H1 (cell line): Measurements from ENCODE around the gene GPRC5D. TPM values are rescaled to one million over a fixed set of nuclear protein-coding genes. Genes with fewer than 3 reads are reported as not detected.

ENCODE experiments used
- CTCF ChIA-PET: fragments of 300-600 bp; sonication (Branson Sonifier 250); formaldehyde crosslinking; loops from one replicate; lab custom pipeline; 2021; ENCODE audit not compliant: partially characterized antibody; lab: Charles Lee
- POLR2A ChIA-PET: fragments of 300-600 bp; sonication (Branson Sonifier 250); formaldehyde crosslinking; loops from one replicate; lab custom pipeline; 2021; ENCODE audit warnings: inconsistent platforms; ENCODE audit not compliant: partially characterized antibody; lab: Charles Lee
- DNase-seq, 2 experiments: peaks; one replicate each; pipeline versions ENCODE4 v3.0.0 to v3.0.0-alpha.2; 2010 to 2022; ENCODE audit warnings: low spot score in 2 of 2, low read depth in 1 of 2, mixed read lengths in 1 of 2
- FAIRE-seq: peaks from 2 replicates; lab custom pipeline; 2011; peaks lifted over from hg19 to GRCh38; lab: Jason Lieb, UNC
- H2AFZ ChIP-seq: 2 replicates; pipeline ENCODE4 v1.8.1; 2012; ENCODE audit warnings: low read length, inconsistent platforms
- H2AK5ac ChIP-seq: 2 replicates; pipeline ENCODE4 v1.6.1; 2013; ENCODE audit warnings: low read depth, low read length
- H2BK120ac ChIP-seq: replicated peaks from 2 replicates; pipeline ENCODE3; 2013; ENCODE audit warnings: low read depth, low read length, inconsistent platforms
- H2BK12ac ChIP-seq: 2 replicates; pipeline ENCODE4 v1.6.1; 2013; ENCODE audit warnings: low read depth, low read length
- H2BK15ac ChIP-seq: 2 replicates; pipeline ENCODE4 v1.6.1; 2013; ENCODE audit warnings: low read length
- H2BK20ac ChIP-seq: 2 replicates; pipeline ENCODE4 v1.6.1; 2013; ENCODE audit warnings: low read length
- H2BK5ac ChIP-seq: 2 replicates; pipeline ENCODE4 v1.6.1; 2013; ENCODE audit warnings: low read depth, low read length
- H3K14ac ChIP-seq: 2 replicates; pipeline ENCODE4 v1.6.1; 2013; ENCODE audit warnings: inconsistent platforms; ENCODE audit not compliant: insufficient read length
- H3K18ac ChIP-seq: 2 replicates; pipeline ENCODE4 v1.6.1; 2013; ENCODE audit warnings: low read length; ENCODE audit errors: extremely low read depth
- H3K23ac ChIP-seq: 2 replicates; pipeline ENCODE4 v1.6.1; 2013; ENCODE audit warnings: inconsistent platforms; ENCODE audit not compliant: insufficient read length
- H3K23me2 ChIP-seq: 2 replicates; pipeline ENCODE4 v1.6.1; 2013; ENCODE audit warnings: low read depth, low read length
- H3K27ac ChIP-seq: 2 replicates; pipeline ENCODE4 v1.6.1; 2011; ENCODE audit warnings: low read depth, low read length, inconsistent platforms
- H3K27me3 ChIP-seq, 4 experiments: replicated peaks in 1 of 4; 1 replicate in 1 of 4; 2 replicates in 3 of 4; pipeline versions ENCODE4 v1.6.1 to v1.8.1; 2011 to 2013; ENCODE audit warnings: low read length in 3 of 4, mild to moderate bottlenecking in 3 of 4, inconsistent platforms in 2 of 4, mixed read lengths in 2 of 4, moderate library complexity in 1 of 4; ENCODE audit not compliant: control insufficient read depth in 3 of 4, insufficient read depth in 3 of 4; ENCODE audit errors: extremely low read depth in 1 of 4
- H3K36me3 ChIP-seq, 4 experiments: 2 replicates each; pipeline versions ENCODE4 v1.6.1 to v1.8.1; 2011 to 2013; ENCODE audit warnings: mild to moderate bottlenecking in 4 of 4, low read length in 3 of 4, moderate library complexity in 2 of 4, control low read depth in 1 of 4, inconsistent platforms in 1 of 4; ENCODE audit not compliant: insufficient read depth in 4 of 4, control insufficient read depth in 2 of 4
- H3K4ac ChIP-seq: replicated peaks from 2 replicates; pipeline ENCODE3; 2013; ENCODE audit warnings: low read length, low read depth, mixed read lengths, inconsistent platforms; ENCODE audit not compliant: insufficient read length
- H3K4me1 ChIP-seq, 4 experiments: replicated peaks in 1 of 4; 1 replicate in 1 of 4; 2 replicates in 3 of 4; pipeline versions ENCODE4 v1.6.1 to v1.8.1; 2011 to 2013; ENCODE audit warnings: low read length in 3 of 4, inconsistent platforms in 2 of 4, mixed read lengths in 1 of 4; ENCODE audit not compliant: insufficient read depth in 4 of 4, control insufficient read depth in 3 of 4
- H3K4me2 ChIP-seq, 2 experiments: 2 replicates each; pipeline versions ENCODE4 v1.6.1 to v1.8.1; 2011 to 2013; ENCODE audit warnings: low read depth in 2 of 2, low read length in 2 of 2, control low read depth in 1 of 2, inconsistent platforms in 1 of 2, mild to moderate bottlenecking in 1 of 2; ENCODE audit not compliant: insufficient read depth in 1 of 2
- H3K4me3 ChIP-seq, 4 experiments: fragments of 200-600, 300-600 bp in 1 of 4; sonication (generic), shearing (Covaris generic), sonication (Bioruptor Twin) in 1 of 4; 2 replicates each; pipeline versions ENCODE4 v1.5.1 to v1.8.1; 2011 to 2016; ENCODE audit warnings: low read length in 4 of 4, low read depth in 3 of 4, control low read depth in 2 of 4, inconsistent platforms in 2 of 4, mild to moderate bottlenecking in 2 of 4, mixed read lengths in 1 of 4, moderate library complexity in 1 of 4; ENCODE audit not compliant: insufficient read depth in 2 of 4; ENCODE audit errors: extremely low read depth in 1 of 4
- H3K56ac ChIP-seq: replicated peaks from 2 replicates; pipeline ENCODE3; 2013; ENCODE audit warnings: low read depth, mild to moderate bottlenecking, mixed read lengths, low read length, inconsistent platforms; ENCODE audit not compliant: insufficient read length
- H3K79me1 ChIP-seq: 2 replicates; pipeline ENCODE4 v1.6.1; 2013; ENCODE audit warnings: low read depth, low read length, control low read depth
- H3K79me2 ChIP-seq, 2 experiments: 2 replicates each; pipeline versions ENCODE4 v1.6.1 to v1.8.1; 2012 to 2013; ENCODE audit warnings: low read length in 2 of 2, mild to moderate bottlenecking in 2 of 2, inconsistent platforms in 1 of 2; ENCODE audit not compliant: insufficient read depth in 2 of 2, control insufficient read depth in 1 of 2
- H3K9ac ChIP-seq, 4 experiments: replicated peaks in 1 of 4; 1 replicate in 1 of 4; 2 replicates in 3 of 4; pipeline versions ENCODE4 v1.6.1 to v1.8.1; 2011 to 2013; ENCODE audit warnings: low read depth in 3 of 4, low read length in 3 of 4, control low read depth in 2 of 4, mild to moderate bottlenecking in 2 of 4, moderate library complexity in 2 of 4, inconsistent platforms in 1 of 4; ENCODE audit errors: extremely low read depth in 1 of 4
- H3K9me3 ChIP-seq, 2 experiments: 2 replicates each; pipeline versions ENCODE4 v1.6.1 to v1.8.1; 2012 to 2013; ENCODE audit warnings: mild to moderate bottlenecking in 2 of 2, moderate library complexity in 2 of 2, control low read depth in 1 of 2, inconsistent platforms in 1 of 2, low read depth in 1 of 2, low read length in 1 of 2, mixed read lengths in 1 of 2; ENCODE audit not compliant: insufficient read depth in 2 of 2
- H4K20me1 ChIP-seq, 2 experiments: replicated peaks in 1 of 2; 2 replicates each; pipeline versions ENCODE3 to v1.8.1; 2011 to 2013; ENCODE audit warnings: inconsistent platforms in 2 of 2, low read length in 2 of 2, mild to moderate bottlenecking in 1 of 2; ENCODE audit not compliant: insufficient read depth in 2 of 2, control insufficient read depth in 1 of 2
- H4K5ac ChIP-seq: 2 replicates; pipeline ENCODE4 v1.6.1; 2013; ENCODE audit warnings: low read length, low read depth, mixed read lengths, inconsistent platforms; ENCODE audit not compliant: insufficient read length
- H4K8ac ChIP-seq: 2 replicates; pipeline ENCODE4 v1.8.0; 2013; ENCODE audit warnings: mild to moderate bottlenecking, moderate library complexity, low read length, inconsistent platforms; ENCODE audit not compliant: insufficient read depth; ENCODE audit errors: extremely low read depth
- H4K91ac ChIP-seq: replicated peaks from 2 replicates; pipeline ENCODE3; 2013; ENCODE audit warnings: low read length, mixed read lengths, inconsistent platforms; ENCODE audit not compliant: insufficient read length
- EGR1 ChIP-seq: IDR thresholded peaks from 2 replicates; pipeline ENCODE4 v1.6.1; 2011; ENCODE audit warnings: low read depth, low read length, borderline replicate concordance
- EZH2 ChIP-seq: fragments of 200-600 bp; sonication (generic); IDR thresholded peaks from 2 replicates; pipeline ENCODE4 v1.7.1; 2012; ENCODE audit warnings: low read depth, mild to moderate bottlenecking, moderate library complexity, low read length, inconsistent platforms; ENCODE audit not compliant: severe bottlenecking
- WGBS, 2 experiments: shearing (Covaris generic) in 1 of 2; methylation state at CpG; one replicate each; pipeline versions ENCODE4 v1.1.6 to v1.1.7; 2013 to 2015; ENCODE audit warnings: low lambda C conversion rate in 2 of 2, mixed read lengths in 2 of 2, inconsistent platforms in 1 of 2, low coverage in 1 of 2, missing lambda C conversion rate in 1 of 2; ENCODE audit not compliant: insufficient replicate concordance in 2 of 2, insufficient coverage in 1 of 2, insufficient read length in 1 of 2; ENCODE audit errors: extremely low coverage in 1 of 2, missing lambda C conversion rate in 1 of 2; 5-methylcytosine and 5-hydroxymethylcytosine counted together
- polyA plus RNA-seq, 7 experiments: library from polyadenylated mRNA; depleted of rRNA in 3 of 7; stranded (reverse) in 5 of 7; unstranded in 2 of 7; fragments of >200 nt in 5 of 7; fragments of 200-250 nt in 2 of 7; gene quantifications; 1 replicate in 5 of 7; 2 replicates in 1 of 7; 4 replicates in 1 of 7; pipeline versions ENCODE4 v1.2.1 to v1.2.3, GENCODE V29; 2011 to 2013; ENCODE audit warnings: missing spikeins in 2 of 7, mixed read lengths in 2 of 7
- total RNA-seq: library from RNA; stranded (reverse); fragmentation: NEBNext Ultra II Directional; extraction: Animal tissue kit (Norgen Biotek cat#: 25700); gene quantifications from 2 replicates; pipeline ENCODE4 v1.2.1, GENCODE V29; 2021

GPRC5D gene
- total and polyA plus RNA-seq, 2 of the 8 experiments (the other 6 are each of a cell fraction or from before 2014, with no cell fraction given): 0.45 TPM; not detected in 1

DNA sequence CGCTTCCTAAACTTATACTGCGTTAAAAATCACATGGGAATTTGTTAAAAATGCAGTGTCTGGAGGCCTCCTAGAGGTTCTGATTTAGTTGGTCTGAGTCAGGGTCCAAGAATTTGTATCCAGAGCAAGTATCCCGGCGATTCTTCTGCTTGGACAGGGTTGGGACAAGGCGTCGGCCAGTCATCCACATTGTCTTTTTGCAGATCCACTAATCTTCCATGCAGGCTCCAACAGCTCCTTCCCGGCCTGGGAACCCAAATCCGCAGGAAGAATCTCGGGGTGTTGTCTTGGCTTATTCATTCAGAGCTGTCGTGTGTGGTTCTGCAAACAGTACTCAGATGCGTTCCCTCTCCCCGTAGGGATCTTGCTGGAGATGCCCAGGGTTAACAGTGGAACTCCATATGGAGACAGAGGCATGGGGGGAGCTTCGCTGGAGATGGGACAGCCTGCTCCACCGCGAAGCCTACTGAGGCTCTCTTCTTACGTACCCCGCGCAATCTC is 25.3 kb downstream of the GPRC5D start:
- no peaks in the 10 kb centered on the region for H4K20me1 ChIP-seq
- H2BK5ac ChIP-seq: no peak overlapping the region
- H2AFZ ChIP-seq: no peak overlapping the region; the same call in 1 of the 2 replicates
- H2BK120ac ChIP-seq: no peak overlapping the region
- no peak overlapping the region for H2BK12ac ChIP-seq
- H3K4me2 ChIP-seq: no peak overlapping the region
- no peaks in the 10 kb centered on the region for H3K36me3 ChIP-seq
- H3K23me2 ChIP-seq: no peaks in the 10 kb centered on the region
- H3K27ac ChIP-seq: no peak overlapping the region
- H3K56ac ChIP-seq: no peak overlapping the region
- CTCF ChIA-PET: interaction anchor here (0.6 to 1.6 kb wide), 5 partner anchors 11 to 892 kb away, joined by 3 to 7 read pairs (median 4); no protein-coding TSS in a partner anchor
- no peak overlapping the region; the same call in 1 of the 2 replicates for H3K18ac ChIP-seq
- no peak overlapping the region for H2BK20ac ChIP-seq
- DNase-seq: no peak
- no peak for FAIRE-seq
- H3K4me3 ChIP-seq: no peak overlapping the region
- H3K9ac ChIP-seq: no peak overlapping the region
- no peak for TF ChIP-seq EGR1
- no peak for TF ChIP-seq EZH2
- TF ChIP-seq, all 59 proteins: peak for 0
- Histone ChIP-seq H3K4me1 (peaks cover 0 to 4% (median under 1%) of the 10 kb centered on the region in 4 experiments; a peak in 3 of 7 replicates), H3K79me2 (no peaks in the 10 kb centered on the region), H2AK5ac (no peak overlapping the region), H4K5ac (no peak overlapping the region), H3K14ac (no peak overlapping the region), H3K27me3 (no peaks in the 10 kb centered on the region), H3K79me1 (no peaks in the 10 kb centered on the region), H3K23ac (no peak overlapping the region), H3K4ac (no peak overlapping the region), H3K9me3 (peaks cover 0 to 3% of the 10 kb centered on the region in 2 experiments; a peak in 1 of 4 replicates), H4K91ac (no peak overlapping the region), H4K8ac (no peak overlapping the region), H2BK15ac (no peak overlapping the region)
- 87% methylated on average over 18 of the region's 18 CpGs; no CpG with 5 or more reads in 1 of the 2 experiments for WGBS, 2 experiments
- POLR2A ChIA-PET: no interaction called here
